GM12864 (cell line): Measurements from ENCODE around the gene EMILIN1.

Experiments
- DNase-seq: peaks from one replicate; pipeline ENCODE4 v3.0.0-alpha.2; 2011; ENCODE audit warnings: low read depth
- H3K4me3 ChIP-seq: 2 replicates; pipeline ENCODE4 v1.5.1; 2011; ENCODE audit warnings: mild to moderate bottlenecking, low read depth, low read length, control low read depth
- TF ChIP-seq, protein P1 (sequence below): IDR thresholded peaks from 2 replicates; pipeline ENCODE4 v1.5.1; 2011; ENCODE audit warnings: low read depth, mild to moderate bottlenecking, moderate library complexity, low read length, control low read depth, inconsistent platforms; ENCODE audit errors: missing control alignments

EMILIN1 gene

DNA sequence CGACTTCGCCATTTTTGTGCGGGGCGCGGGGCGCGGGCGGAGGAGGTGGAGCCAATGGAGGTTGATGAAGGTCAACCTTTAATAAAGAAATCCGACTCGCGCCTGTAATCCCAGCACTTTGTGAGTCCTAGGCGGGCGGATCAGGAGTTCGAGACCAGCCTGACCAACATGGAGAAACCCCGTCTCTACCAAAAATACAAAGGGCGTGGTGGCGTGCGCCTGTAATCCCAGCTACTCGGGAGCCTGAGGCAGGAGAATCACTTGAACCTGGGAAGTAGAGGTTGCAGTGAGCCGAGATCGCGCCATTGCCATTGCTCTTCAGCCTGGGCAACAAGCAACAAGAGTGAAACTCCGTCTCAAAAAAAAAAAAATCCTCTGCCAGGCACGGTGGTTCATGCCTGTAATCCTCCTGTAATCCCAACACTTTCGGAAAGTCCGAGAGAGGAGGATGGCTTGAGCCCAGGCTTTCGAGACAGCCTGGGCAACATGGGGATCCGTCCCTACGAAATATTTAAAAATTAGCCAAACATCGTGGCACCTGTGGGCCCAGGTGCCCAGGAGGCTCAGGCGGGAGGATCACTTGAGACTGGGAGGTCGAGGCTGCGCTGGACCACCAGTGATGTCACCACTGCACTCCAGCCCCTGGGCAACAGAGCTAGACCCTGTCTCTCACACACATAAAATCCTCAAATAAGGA is 56.5 kb downstream of the EMILIN1 start:
- TF ChIP-seq, protein P1, sequence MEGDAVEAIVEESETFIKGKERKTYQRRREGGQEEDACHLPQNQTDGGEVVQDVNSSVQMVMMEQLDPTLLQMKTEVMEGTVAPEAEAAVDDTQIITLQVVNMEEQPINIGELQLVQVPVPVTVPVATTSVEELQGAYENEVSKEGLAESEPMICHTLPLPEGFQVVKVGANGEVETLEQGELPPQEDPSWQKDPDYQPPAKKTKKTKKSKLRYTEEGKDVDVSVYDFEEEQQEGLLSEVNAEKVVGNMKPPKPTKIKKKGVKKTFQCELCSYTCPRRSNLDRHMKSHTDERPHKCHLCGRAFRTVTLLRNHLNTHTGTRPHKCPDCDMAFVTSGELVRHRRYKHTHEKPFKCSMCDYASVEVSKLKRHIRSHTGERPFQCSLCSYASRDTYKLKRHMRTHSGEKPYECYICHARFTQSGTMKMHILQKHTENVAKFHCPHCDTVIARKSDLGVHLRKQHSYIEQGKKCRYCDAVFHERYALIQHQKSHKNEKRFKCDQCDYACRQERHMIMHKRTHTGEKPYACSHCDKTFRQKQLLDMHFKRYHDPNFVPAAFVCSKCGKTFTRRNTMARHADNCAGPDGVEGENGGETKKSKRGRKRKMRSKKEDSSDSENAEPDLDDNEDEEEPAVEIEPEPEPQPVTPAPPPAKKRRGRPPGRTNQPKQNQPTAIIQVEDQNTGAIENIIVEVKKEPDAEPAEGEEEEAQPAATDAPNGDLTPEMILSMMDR, result no peak
- peak overlapping the region; percentile 83 for H3K4me3 ChIP-seq
- DNase-seq, result no peak

DNA sequence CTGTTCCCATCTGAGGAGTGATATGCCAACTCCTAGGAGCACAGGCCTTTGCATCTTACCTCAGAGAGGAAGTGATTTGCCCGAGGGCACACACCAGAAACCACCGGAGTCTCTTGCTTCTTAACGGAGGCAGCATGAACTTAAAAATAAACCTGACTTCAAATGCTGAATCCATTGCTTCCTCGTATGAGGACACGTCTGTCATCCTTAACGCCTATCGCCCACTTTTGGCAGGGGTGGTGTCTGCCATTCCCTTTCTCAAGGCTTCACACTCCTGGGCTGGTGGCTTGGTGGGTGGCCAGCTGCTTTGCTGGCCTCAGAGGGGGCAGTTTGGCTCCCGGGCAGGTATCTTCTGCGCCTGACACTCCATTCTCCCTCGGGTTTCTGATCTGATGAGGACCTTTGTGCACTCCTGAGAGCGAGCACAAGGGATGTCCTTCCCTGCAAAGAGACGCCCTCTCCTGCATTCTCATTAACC is 57.1 kb downstream of the EMILIN1 start:
- no peak for DNase-seq
- H3K4me3 ChIP-seq, result no peak overlapping the region
- TF ChIP-seq, protein P1, result no peak
